GM20000 (cell line): ENCODE results near the gene GET3.

Experiments
- DNase-seq: peaks from one replicate; pipeline ENCODE4 v3.0.0; 2012; ENCODE audit warnings: low spot score
- TF ChIP-seq, protein P1 (sequence below): IDR thresholded peaks from 2 replicates; pipeline ENCODE4 v1.5.1; 2012; ENCODE audit warnings: mild to moderate bottlenecking, control low read depth; ENCODE audit errors: extremely low read depth, missing control alignments

Gene GET3

DNA sequence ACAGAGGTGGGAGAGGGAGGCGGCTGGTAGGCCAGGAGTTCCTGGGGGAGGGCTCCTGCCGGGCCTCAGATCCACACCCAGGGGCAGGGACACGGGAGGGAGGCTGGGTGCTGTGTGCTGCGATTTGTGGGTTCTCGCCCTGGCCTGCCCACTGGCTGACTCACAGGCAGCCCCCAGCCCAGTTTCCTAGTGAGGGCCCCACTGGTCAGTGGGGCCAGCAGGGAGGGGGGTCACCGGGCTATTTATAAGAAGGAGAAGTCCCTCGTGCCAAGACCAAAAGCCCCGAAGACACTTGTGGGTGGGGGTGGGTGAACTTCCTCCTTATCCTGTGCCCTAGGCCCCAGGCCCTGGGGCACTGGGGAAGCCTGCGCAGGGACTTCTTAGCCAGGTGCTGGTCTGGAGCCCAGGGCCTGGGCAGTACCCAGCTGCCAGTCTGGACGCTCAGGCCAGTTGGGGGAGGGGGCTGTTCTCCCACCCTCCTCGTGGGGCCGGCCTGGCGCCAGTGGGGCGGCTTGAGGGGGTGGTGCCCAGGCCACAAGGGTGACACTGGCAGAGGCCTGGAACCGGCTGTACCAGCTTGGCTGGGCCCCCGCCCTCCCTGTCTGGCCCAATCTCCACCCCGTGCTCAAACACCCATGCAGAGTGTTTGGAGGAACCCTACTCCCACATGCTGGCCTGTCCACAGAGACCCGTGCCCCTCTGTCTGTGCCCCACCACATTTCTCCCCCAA is 49.0 kb downstream of the GET3 start:
- DNase-seq, result peak; percentile 15
- TF ChIP-seq, protein P1, sequence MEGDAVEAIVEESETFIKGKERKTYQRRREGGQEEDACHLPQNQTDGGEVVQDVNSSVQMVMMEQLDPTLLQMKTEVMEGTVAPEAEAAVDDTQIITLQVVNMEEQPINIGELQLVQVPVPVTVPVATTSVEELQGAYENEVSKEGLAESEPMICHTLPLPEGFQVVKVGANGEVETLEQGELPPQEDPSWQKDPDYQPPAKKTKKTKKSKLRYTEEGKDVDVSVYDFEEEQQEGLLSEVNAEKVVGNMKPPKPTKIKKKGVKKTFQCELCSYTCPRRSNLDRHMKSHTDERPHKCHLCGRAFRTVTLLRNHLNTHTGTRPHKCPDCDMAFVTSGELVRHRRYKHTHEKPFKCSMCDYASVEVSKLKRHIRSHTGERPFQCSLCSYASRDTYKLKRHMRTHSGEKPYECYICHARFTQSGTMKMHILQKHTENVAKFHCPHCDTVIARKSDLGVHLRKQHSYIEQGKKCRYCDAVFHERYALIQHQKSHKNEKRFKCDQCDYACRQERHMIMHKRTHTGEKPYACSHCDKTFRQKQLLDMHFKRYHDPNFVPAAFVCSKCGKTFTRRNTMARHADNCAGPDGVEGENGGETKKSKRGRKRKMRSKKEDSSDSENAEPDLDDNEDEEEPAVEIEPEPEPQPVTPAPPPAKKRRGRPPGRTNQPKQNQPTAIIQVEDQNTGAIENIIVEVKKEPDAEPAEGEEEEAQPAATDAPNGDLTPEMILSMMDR, result no peak

GRCh38 chr19:12786952-12787351 is 49.7 kb downstream of the GET3 start:
- TF ChIP-seq, protein P1, result no peak
- no peak for DNase-seq

DNA sequence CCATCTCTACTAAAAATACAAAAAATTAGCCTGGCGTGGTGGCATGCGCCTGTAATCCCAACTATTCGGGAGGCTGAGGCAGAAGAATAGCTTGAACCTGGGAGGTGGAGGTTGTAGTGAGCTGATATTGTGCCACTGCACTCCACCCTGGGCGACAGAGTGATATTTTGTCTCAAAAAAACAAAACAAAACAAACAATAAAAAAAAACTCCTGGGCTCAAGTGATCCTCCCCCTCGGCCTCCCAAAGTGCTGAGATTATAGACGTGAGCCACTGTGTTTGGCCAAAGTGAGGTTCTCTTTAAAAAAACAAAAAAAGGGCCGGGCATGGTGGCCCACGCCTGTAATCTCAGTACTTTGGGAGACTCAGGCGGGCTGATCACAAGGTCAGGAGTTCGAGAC is 50.2 kb downstream of the GET3 start:
- no peak for DNase-seq
- TF ChIP-seq, protein P1, result no peak

- TF ChIP-seq, protein P1, result no peak
- DNase-seq, result no peak
Measured at GRCh38 chr19:12788042-12788681, 50.9 kb downstream of the GET3 start.

DNA sequence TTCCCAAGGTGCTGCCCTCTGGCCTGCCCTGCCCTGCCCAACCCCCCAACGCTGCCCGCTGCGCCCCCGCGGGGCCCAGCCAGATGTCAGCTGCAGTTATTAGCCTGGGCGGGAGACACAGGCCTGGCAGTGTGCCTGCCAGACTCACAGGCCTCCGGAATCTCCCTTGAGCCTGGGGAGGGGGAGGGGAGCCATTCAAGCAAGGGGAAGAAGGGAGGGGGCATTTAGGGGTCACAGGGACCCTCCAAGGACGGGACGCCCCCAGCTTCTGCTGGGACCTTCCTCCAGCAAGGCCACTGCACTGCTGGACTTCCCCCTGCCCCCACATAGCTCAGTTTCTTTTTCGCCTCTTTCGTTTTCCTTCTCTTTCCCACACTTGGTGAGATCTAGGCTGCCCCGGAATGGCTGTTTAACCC is 51.4 kb downstream of the GET3 start:
- DNase-seq, result peak; percentile 86
- TF ChIP-seq, protein P1, result no peak

DNA sequence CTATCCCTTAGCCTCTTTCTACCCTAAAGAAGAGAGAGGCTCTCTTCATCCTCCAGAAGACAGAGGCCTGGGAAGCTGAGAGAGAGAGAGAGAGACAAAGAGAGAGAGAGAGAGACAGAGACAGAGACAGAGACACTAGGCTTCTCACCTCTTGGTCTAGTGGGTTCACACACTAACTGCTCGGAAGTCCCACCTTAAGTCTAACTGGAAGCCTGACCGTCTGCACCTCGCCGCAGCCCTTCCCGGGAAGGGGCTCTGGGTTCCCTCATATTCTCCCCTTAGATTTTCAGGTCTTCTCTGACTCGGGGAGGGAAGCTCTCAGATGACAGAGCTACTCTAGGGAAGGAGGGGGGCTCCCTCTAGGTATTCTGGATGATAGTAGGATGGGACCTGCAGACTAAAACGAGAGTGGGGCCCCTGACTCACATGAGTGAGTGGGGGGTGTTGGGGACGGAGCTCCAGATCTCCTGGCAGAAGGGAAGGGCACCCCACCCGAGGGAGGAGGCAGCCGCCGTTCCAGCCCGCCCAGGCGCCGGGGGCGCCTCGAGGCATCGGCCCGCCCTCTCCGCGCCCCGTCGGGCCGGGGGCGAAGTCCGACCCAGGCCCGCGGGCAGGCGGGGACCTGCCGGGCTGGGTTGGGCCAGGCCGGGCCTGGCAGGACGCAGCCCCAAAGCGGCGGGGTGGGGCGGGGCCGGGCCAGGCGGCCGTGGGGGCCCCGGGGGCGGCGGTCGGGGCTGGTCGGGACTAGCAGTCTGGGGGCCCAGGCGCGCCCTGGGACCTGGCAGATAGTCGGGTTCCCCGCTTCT is 52.0 kb downstream of the GET3 start:
- no peak for DNase-seq
- TF ChIP-seq, protein P1, result no peak
